K562 (cell line): ENCODE data around the gene CGNL1. TPM values are rescaled to one million over a fixed set of nuclear protein-coding genes. Genes with fewer than 3 reads are reported as not detected.

ENCODE experiments used
- BHLHE40 ChIP-seq: IDR thresholded peaks from 2 replicates; pipeline ENCODE4 v1.6.1; 2011; ENCODE audit warnings: low read length, improper control_type of control experiment
- CTBP1 ChIP-seq: fragments of 450-650 bp; IDR thresholded peaks from 2 replicates; pipeline ENCODE4 v1.6.1; 2016; ENCODE audit warnings: borderline replicate concordance
- ELK1 ChIP-seq: sonication (generic); formaldehyde crosslinking; IDR thresholded peaks from 2 replicates; pipeline ENCODE4 v1.8.1; 2022; ENCODE audit warnings: missing genetic modification reagents
- ETV6 ChIP-seq, 3 experiments: fragments of 150-350 bp in 1 of 3; sonication (generic) in 1 of 3; formaldehyde crosslinking in 1 of 3; IDR thresholded peaks; 2 replicates each; pipeline versions ENCODE4 v1.6.1 to v1.8.0; 2014 to 2022; ENCODE audit warnings: borderline replicate concordance in 2 of 3, low read depth in 2 of 3, antibody characterized with exemption in 1 of 3, low read length in 1 of 3, mild to moderate bottlenecking in 1 of 3, missing genetic modification reagents in 1 of 3
- IRF2 ChIP-seq: sonication (generic); formaldehyde crosslinking; IDR thresholded peaks from 2 replicates; pipeline ENCODE4 v1.8.1; 2022; ENCODE audit warnings: mild to moderate bottlenecking, missing genetic modification reagents
- JUN ChIP-seq, 2 experiments: sonication (generic) in 1 of 2; formaldehyde crosslinking in 1 of 2; IDR thresholded peaks; 2 replicates each; pipeline versions ENCODE4 v1.6.1 to v1.8.0; 2012 to 2022; ENCODE audit warnings: borderline replicate concordance in 2 of 2, mild to moderate bottlenecking in 2 of 2, improper control_type of control experiment in 1 of 2, low read depth in 1 of 2, low read length in 1 of 2, missing genetic modification reagents in 1 of 2
- MITF ChIP-seq: IDR thresholded peaks from 2 replicates; pipeline ENCODE4 v1.6.1; 2014; ENCODE audit warnings: antibody characterized with exemption
- NCOR1 ChIP-seq: fragments of 450-650 bp; IDR thresholded peaks from 2 replicates; pipeline ENCODE4 v1.6.1; 2016; ENCODE audit warnings: mild to moderate bottlenecking, moderate library complexity
- NFE2 ChIP-seq: IDR thresholded peaks from 2 replicates; pipeline ENCODE4 v1.6.1; 2014; ENCODE audit warnings: antibody characterized with exemption, low read depth
- NRF1 ChIP-seq, 2 experiments: fragments of 450-650 bp; IDR thresholded peaks in 1 of 2; conservative IDR thresholded peaks in 1 of 2; 2 replicates each; pipeline ENCODE4 v1.6.1; 2014; ENCODE audit warnings: mild to moderate bottlenecking in 2 of 2
- PHB ChIP-seq: fragments of 250-450 bp; sonication (Bioruptor Pico); IDR thresholded peaks from 2 replicates; pipeline ENCODE4 v1.5.0; 2021
- PHF8 ChIP-seq: fragments of 200-600 bp; sonication (generic); IDR thresholded peaks from 2 replicates; pipeline ENCODE4 v1.6.1; 2012; ENCODE audit warnings: mixed run types, mild to moderate bottlenecking, inconsistent platforms, low read length, moderate library complexity, borderline replicate concordance
- PPARD ChIP-seq: fragments of 250-450 bp; sonication (Bioruptor Pico); IDR thresholded peaks from 2 replicates; pipeline ENCODE4 v1.8.0; 2022; ENCODE audit warnings: inconsistent platforms, mild to moderate bottlenecking, moderate library complexity
- RBM39 ChIP-seq: fragments of 200-400 bp; formaldehyde crosslinking; optimal IDR thresholded peaks from 2 replicates; pipeline ENCODE3; 2018; ENCODE audit warnings: low read depth, low read length
- SMARCE1 ChIP-seq: fragments of 450-650 bp; IDR thresholded peaks from 2 replicates; pipeline ENCODE4 v1.7.1; 2016; ENCODE audit warnings: mild to moderate bottlenecking
- SNAPC5 ChIP-seq: fragments of 250-450 bp; sonication (Bioruptor Pico); IDR thresholded peaks from 2 replicates; pipeline ENCODE4 v1.8.0; 2021; ENCODE audit warnings: moderate library complexity, mild to moderate bottlenecking, inconsistent platforms
- SREBF2 ChIP-seq: sonication (generic); formaldehyde crosslinking; IDR thresholded peaks from 2 replicates; pipeline ENCODE4 v1.4.0; 2020; ENCODE audit warnings: mild to moderate bottlenecking, missing genetic modification reagents
- TCF15 ChIP-seq: fragments of 250-450 bp; sonication (Bioruptor Pico); IDR thresholded peaks from 2 replicates; pipeline ENCODE4 v1.8.0; 2022; ENCODE audit warnings: moderate library complexity, mild to moderate bottlenecking, inconsistent platforms
- U2AF2 ChIP-seq: fragments of 200-400 bp; formaldehyde crosslinking; optimal IDR thresholded peaks from 2 replicates; pipeline ENCODE3; 2017; ENCODE audit warnings: low read depth, mild to moderate bottlenecking, low read length
- ZNF274 ChIP-seq: IDR thresholded peaks from 2 replicates; pipeline ENCODE4 v1.6.1; 2011; ENCODE audit warnings: low read depth, mild to moderate bottlenecking, low read length, moderate library complexity, borderline replicate concordance
- ZNF311 ChIP-seq: fragments of 250-450 bp; sonication (Bioruptor Pico); IDR thresholded peaks from 2 replicates; pipeline ENCODE4 v1.4.0; 2020; ENCODE audit warnings: mild to moderate bottlenecking, moderate library complexity
- ZNF41 ChIP-seq: fragments of 250-450 bp; sonication (Bioruptor Pico); conservative IDR thresholded peaks from 2 replicates; pipeline ENCODE4 v1.4.0; 2020; ENCODE audit warnings: mild to moderate bottlenecking
- ZNF77 ChIP-seq: fragments of 250-450 bp; sonication (Bioruptor Pico); IDR thresholded peaks from 2 replicates; pipeline ENCODE4 v1.5.0; 2020
- polyA plus RNA-seq, 8 experiments: library from polyadenylated mRNA; depleted of rRNA in 4 of 8; stranded (reverse) in 5 of 8; unstranded in 3 of 8; fragments of >200 nt; fragmentation: Nextera tagmentation in 2 of 8; fragmentation: Illumina TruSeq in 1 of 8; extraction: Ambion mirVana in 2 of 8; extraction: Trizol in 1 of 8; gene quantifications; 2 replicates each; pipeline versions ENCODE4 v1.2.1 to v1.2.3, GENCODE V29; 2011 to 2014; ENCODE audit warnings: inconsistent platforms in 1 of 8, missing spikeins in 1 of 8
- total RNA-seq, 7 experiments: library from RNA; depleted of rRNA in 6 of 7; stranded (reverse); fragments of >200 nt in 6 of 7; fragmentation: Illumina TruSeq in 2 of 7; extraction: Trizol in 2 of 7; gene quantifications; 2 replicates each; pipeline versions ENCODE4 v1.2.1 to v1.2.3, GENCODE V29; 2011 to 2021; ENCODE audit warnings: low replicate concordance in 1 of 7
- TF ChIP-seq, protein P1 (sequence below), 2 experiments: IDR thresholded peaks in 1 of 2; conservative IDR thresholded peaks in 1 of 2; 2 replicates each; pipeline ENCODE4 v1.6.1; 2016; ENCODE audit warnings: low read depth in 2 of 2, mild to moderate bottlenecking in 1 of 2, missing compliant biosample characterization in 1 of 2, missing genetic modification characterization in 1 of 2, moderate library complexity in 1 of 2

The CGNL1 gene
- total and polyA plus RNA-seq, 9 of the 15 experiments (the other 6 are each of a cell fraction or from before 2014, with no cell fraction given) = 0.01 to 0.07 TPM; not detected in 7

GRCh38 chr15:57334257-57334656 lies 42.0 kb upstream of the CGNL1 start (continued):
- TF ChIP-seq TCF15 (no peak), SMARCE1 (peak; percentile 63; the same call in 1 of the 2 replicates), U2AF2 (no peak), ZNF274 (no peak), NFE2 (no peak), NCOR1 (no peak), MITF (no peak), CTBP1 (no peak), SREBF2 (no peak), BHLHE40 (peak; percentile 36; the same call in 1 of the 2 replicates), ZNF311 (CRISPR knock-in tag) (no peak), NRF1 (conservative IDR thresholded peaks at IDR 0.05 in 1 of 2, IDR thresholded peaks at IDR 0.05 in 1 of 2) (peak; percentile 65 to 71), ZNF41 (CRISPR knock-in tag) (no peak), IRF2 (no peak), ZNF77 (CRISPR knock-in tag) (no peak), SNAPC5 (CRISPR knock-in tag) (no peak), RBM39 (no peak), PHF8 (no peak), ELK1 (CRISPR knock-in tag) (no peak), ETV6 (IDR thresholded peaks at IDR 0.05; ENCODE audit: borderline replicate concordance in 1 of 2, low read depth in 2 of 2, low read length in 1 of 2) (no peak), ETV6 (CRISPR knock-in tag; IDR thresholded peaks at IDR 0.05; ENCODE audit: borderline replicate concordance) (no peak), JUN (IDR thresholded peaks at IDR 0.05; ENCODE audit: borderline replicate concordance, low read depth, low read length) (peak; percentile 64; the same call in 1 of the 2 replicates), JUN (CRISPR knock-in tag; IDR thresholded peaks at IDR 0.05; ENCODE audit: borderline replicate concordance) (no peak), PHB (CRISPR knock-in tag) (no peak), PPARD (no peak)
- TF ChIP-seq, protein P1, sequence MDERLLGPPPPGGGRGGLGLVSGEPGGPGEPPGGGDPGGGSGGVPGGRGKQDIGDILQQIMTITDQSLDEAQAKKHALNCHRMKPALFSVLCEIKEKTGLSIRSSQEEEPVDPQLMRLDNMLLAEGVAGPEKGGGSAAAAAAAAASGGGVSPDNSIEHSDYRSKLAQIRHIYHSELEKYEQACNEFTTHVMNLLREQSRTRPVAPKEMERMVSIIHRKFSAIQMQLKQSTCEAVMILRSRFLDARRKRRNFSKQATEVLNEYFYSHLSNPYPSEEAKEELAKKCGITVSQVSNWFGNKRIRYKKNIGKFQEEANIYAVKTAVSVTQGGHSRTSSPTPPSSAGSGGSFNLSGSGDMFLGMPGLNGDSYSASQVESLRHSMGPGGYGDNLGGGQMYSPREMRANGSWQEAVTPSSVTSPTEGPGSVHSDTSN (CRISPR knock-in tag; IDR thresholded peaks at IDR 0.05; ENCODE audit: low read depth) = no peak
- TF ChIP-seq, protein P1 (tag; conservative IDR thresholded peaks at IDR 0.05; ENCODE audit: low read depth) = no peak
